HepG2 (cell line): ENCODE results near the gene LYST. TPM values are rescaled to one million over a fixed set of nuclear protein-coding genes. Genes with fewer than 3 reads are reported as not detected.

Source experiments
- ATAC-seq: fragments of 200-7000 bp; cut with Tn5 transposase; 3 replicates; pipeline ENCODE4 v1.9.1; 2020; ENCODE audit warnings: mild to moderate bottlenecking, moderate library complexity
- BruUV-seq: library from RNA; stranded (reverse); fragments of 400-500 nt; replicated peaks from 2 replicates; lab custom pipeline; 2021; lab: Mats Ljungman, UMichigan
- CTCF ChIA-PET: fragments of 300-600 bp; formaldehyde crosslinking; extraction: SDS; loops from one replicate; lab custom pipeline; 2021; ENCODE audit warnings: low total read pairs, inconsistent platforms, low intra/inter-chr PET ratio; lab: Yijun Ruan, JAX
- POLR2A ChIA-PET: fragments of 350-600 bp; sonication (Branson Sonifier 250); formaldehyde crosslinking; loops from one replicate; lab custom pipeline; 2020; ENCODE audit warnings: antibody characterized with exemption, inconsistent platforms; lab: Yijun Ruan, JAX
- DNase-seq: peaks from one replicate; pipeline ENCODE4 v3.0.0-alpha.2; 2015; ENCODE audit warnings: low spot score
- FAIRE-seq: peaks from 3 replicates; lab custom pipeline; 2011; peaks lifted over from hg19 to GRCh38; lab: Jason Lieb, UNC
- H2AFZ ChIP-seq: one replicate; pipeline ENCODE4 v1.6.1; 2011; ENCODE audit warnings: low read length, inconsistent platforms
- H3K27ac ChIP-seq: fragments of 300-600 bp; 3 replicates; pipeline ENCODE4 v1.8.0; 2011; ENCODE audit warnings: mixed run types, mild to moderate bottlenecking, mixed read lengths, low read length, inconsistent platforms; ENCODE audit not compliant: insufficient read depth; ENCODE audit errors: extremely low read length
- H3K27me3 ChIP-seq, 2 experiments: fragments of 200-600 bp in 1 of 2; 2 replicates in 1 of 2; 3 replicates in 1 of 2; pipeline versions ENCODE4 v1.6.0 to v1.8.0; 2011; ENCODE audit warnings: low read length in 2 of 2, mild to moderate bottlenecking in 2 of 2, moderate library complexity in 2 of 2, inconsistent platforms in 1 of 2; ENCODE audit not compliant: insufficient read depth in 2 of 2, control insufficient read depth in 1 of 2
- H3K36me3 ChIP-seq, 2 experiments: fragments of 200-600 bp in 1 of 2; replicated peaks in 1 of 2; 2 replicates in 1 of 2; 3 replicates in 1 of 2; pipeline versions ENCODE4 v1.5.1 to v1.8.0; 2011; ENCODE audit warnings: low read length in 2 of 2, inconsistent platforms in 1 of 2; ENCODE audit not compliant: insufficient read depth in 2 of 2, control insufficient read depth in 1 of 2
- H3K4me1 ChIP-seq: 2 replicates; pipeline ENCODE4 v1.5.1; 2012; ENCODE audit warnings: low read length, inconsistent platforms; ENCODE audit not compliant: insufficient read depth
- H3K4me2 ChIP-seq: 2 replicates; pipeline ENCODE4 v1.6.0; 2011; ENCODE audit warnings: low read depth, low read length, inconsistent platforms
- H3K4me3 ChIP-seq, 3 experiments: fragments of 200-600 bp in 1 of 3; sonication (generic), shearing (Covaris generic) in 1 of 3; replicated peaks in 1 of 3; 2 replicates each; pipeline ENCODE4 v1.5.1; 2011 to 2016; ENCODE audit warnings: low read length in 3 of 3, inconsistent platforms in 2 of 3, low read depth in 2 of 3, mild to moderate bottlenecking in 2 of 3, control low read depth in 1 of 3, mixed read lengths in 1 of 3; ENCODE audit not compliant: insufficient read depth in 1 of 3
- H3K79me2 ChIP-seq: one replicate; pipeline ENCODE4 v1.6.1; 2011; ENCODE audit warnings: low read length, inconsistent platforms; ENCODE audit not compliant: insufficient read depth
- H3K9ac ChIP-seq: 2 replicates; pipeline ENCODE4 v1.6.0; 2011; ENCODE audit warnings: mild to moderate bottlenecking, low read depth, low read length, inconsistent platforms; ENCODE audit not compliant: insufficient read depth
- H3K9me3 ChIP-seq: 2 replicates; pipeline ENCODE4 v1.5.1; 2012; ENCODE audit warnings: mild to moderate bottlenecking, low read length
- H4K20me1 ChIP-seq: 2 replicates; pipeline ENCODE4 v1.6.0; 2011; ENCODE audit warnings: inconsistent platforms, mild to moderate bottlenecking, low read length, moderate library complexity; ENCODE audit not compliant: insufficient read depth
- GTF3A ChIP-seq: sonication (generic); formaldehyde crosslinking; conservative IDR thresholded peaks from 2 replicates; pipeline ENCODE4 v1.4.0; 2020; ENCODE audit warnings: mild to moderate bottlenecking, missing genetic modification reagents
- MBNL3 ChIP-seq: fragments of 250-450 bp; sonication (Bioruptor Pico); conservative IDR thresholded peaks from 2 replicates; pipeline ENCODE4 v1.8.0; 2022; ENCODE audit warnings: mild to moderate bottlenecking, inconsistent platforms
- NCOA1 ChIP-seq: sonication (generic); formaldehyde crosslinking; IDR thresholded peaks from 2 replicates; pipeline ENCODE4 v1.9.0; 2021; ENCODE audit warnings: missing genetic modification reagents
- NCOA2 ChIP-seq: sonication (generic); formaldehyde crosslinking; IDR thresholded peaks from 2 replicates; pipeline ENCODE4 v1.8.0; 2022; ENCODE audit warnings: inconsistent platforms
- NONO ChIP-seq, 2 experiments: fragments of 450-650 bp in 1 of 2; sonication (generic) in 1 of 2; formaldehyde crosslinking in 1 of 2; IDR thresholded peaks in 1 of 2; conservative IDR thresholded peaks in 1 of 2; 2 replicates each; pipeline versions ENCODE4 v1.6.1 to v1.8.0; 2017 to 2022; ENCODE audit warnings: mild to moderate bottlenecking in 1 of 2, missing genetic modification reagents in 1 of 2, moderate library complexity in 1 of 2
- POLR2A ChIP-seq, 2 experiments: IDR thresholded peaks; 2 replicates each; pipeline ENCODE4 v1.6.1; 2011; ENCODE audit warnings: low read depth in 2 of 2, low read length in 2 of 2, mild to moderate bottlenecking in 1 of 2, moderate library complexity in 1 of 2; ENCODE audit not compliant: insufficient read depth in 1 of 2
- ZKSCAN5 ChIP-seq: sonication (generic); formaldehyde crosslinking; IDR thresholded peaks from 2 replicates; pipeline ENCODE4 v1.5.1; 2020; ENCODE audit warnings: mild to moderate bottlenecking, missing genetic modification reagents
- ZNF121 ChIP-seq: sonication (generic); formaldehyde crosslinking; IDR thresholded peaks from 2 replicates; pipeline ENCODE4 v1.5.0; 2020; ENCODE audit warnings: mild to moderate bottlenecking, missing genetic modification reagents
- ZNF230 ChIP-seq: sonication (generic); formaldehyde crosslinking; IDR thresholded peaks from 2 replicates; pipeline ENCODE4 v1.4.0; 2020; ENCODE audit warnings: mild to moderate bottlenecking, missing genetic modification reagents
- ZNF749 ChIP-seq: sonication (generic); formaldehyde crosslinking; IDR thresholded peaks from 2 replicates; pipeline ENCODE4 v1.8.0; 2022; ENCODE audit warnings: mild to moderate bottlenecking, missing genetic modification reagents, moderate library complexity, borderline replicate concordance
- ZNF761 ChIP-seq: sonication (generic); formaldehyde crosslinking; conservative IDR thresholded peaks from 2 replicates; pipeline ENCODE4 v1.4.0; 2020; ENCODE audit warnings: mild to moderate bottlenecking, missing genetic modification reagents
- WGBS: methylation state at CpG from one replicate; pipeline ENCODE4 v1.1.6; 2017; ENCODE audit warnings: low lambda C conversion rate; 5-methylcytosine and 5-hydroxymethylcytosine counted together
- in situ Hi-C: cut with HindIII; loops from 2 replicates; pipeline ENCODE4 v1.10.0; 2017; ENCODE audit warnings: low pct_unique_long_range_greater_than_20kb; ENCODE audit not compliant: extremely low pct_ligation_motif_present
- intact Hi-C: fragments of 100-400 bp; cut with micrococcal nuclease; formaldehyde crosslinking; loops from one replicate; pipeline ENCODE4 v1.10.0; 2022; ENCODE audit not compliant: unreplicated experiment
- polyA plus RNA-seq, 8 experiments: library from polyadenylated mRNA; depleted of rRNA in 3 of 8; stranded (reverse) in 7 of 8; unstranded in 1 of 8; fragments of >200 nt; fragmentation: Illumina TruSeq in 4 of 8; extraction: Trizol in 4 of 8; gene quantifications; 2 replicates each; pipeline versions ENCODE4 v1.2.1 to v1.2.3, GENCODE V29; 2011 to 2016; ENCODE audit warnings: low read depth in 4 of 8, missing spikeins in 1 of 8, mixed read lengths in 1 of 8; ENCODE audit not compliant: insufficient read depth in 1 of 8
- total RNA-seq, 5 experiments: library from RNA; depleted of rRNA; stranded (reverse); fragments of >200 nt; fragmentation: Illumina TruSeq; extraction: Trizol; gene quantifications; 2 replicates each; pipeline ENCODE4 v1.2.3, GENCODE V29; 2016; ENCODE audit warnings: low read depth in 1 of 5
- TF ChIP-seq, protein P1 (sequence below): sonication (generic); formaldehyde crosslinking; IDR thresholded peaks from 2 replicates; pipeline ENCODE4 v1.9.0; 2022; ENCODE audit warnings: low read depth, missing genetic modification reagents
- TF ChIP-seq, protein P2 (sequence below), 2 experiments: fragments of 450-650 bp in 1 of 2; sonication (generic) in 1 of 2; formaldehyde crosslinking; IDR thresholded peaks; 2 replicates each; pipeline versions ENCODE4 v1.5.0 to v1.8.0; 2020 to 2022; ENCODE audit warnings: mild to moderate bottlenecking in 1 of 2, missing genetic modification reagents in 1 of 2

Gene LYST
- total and polyA plus RNA-seq, 2 of the 13 experiments (the other 11 are each of a cell fraction or from before 2014, with no cell fraction given), result 0.91 to 2.5 TPM

DNA sequence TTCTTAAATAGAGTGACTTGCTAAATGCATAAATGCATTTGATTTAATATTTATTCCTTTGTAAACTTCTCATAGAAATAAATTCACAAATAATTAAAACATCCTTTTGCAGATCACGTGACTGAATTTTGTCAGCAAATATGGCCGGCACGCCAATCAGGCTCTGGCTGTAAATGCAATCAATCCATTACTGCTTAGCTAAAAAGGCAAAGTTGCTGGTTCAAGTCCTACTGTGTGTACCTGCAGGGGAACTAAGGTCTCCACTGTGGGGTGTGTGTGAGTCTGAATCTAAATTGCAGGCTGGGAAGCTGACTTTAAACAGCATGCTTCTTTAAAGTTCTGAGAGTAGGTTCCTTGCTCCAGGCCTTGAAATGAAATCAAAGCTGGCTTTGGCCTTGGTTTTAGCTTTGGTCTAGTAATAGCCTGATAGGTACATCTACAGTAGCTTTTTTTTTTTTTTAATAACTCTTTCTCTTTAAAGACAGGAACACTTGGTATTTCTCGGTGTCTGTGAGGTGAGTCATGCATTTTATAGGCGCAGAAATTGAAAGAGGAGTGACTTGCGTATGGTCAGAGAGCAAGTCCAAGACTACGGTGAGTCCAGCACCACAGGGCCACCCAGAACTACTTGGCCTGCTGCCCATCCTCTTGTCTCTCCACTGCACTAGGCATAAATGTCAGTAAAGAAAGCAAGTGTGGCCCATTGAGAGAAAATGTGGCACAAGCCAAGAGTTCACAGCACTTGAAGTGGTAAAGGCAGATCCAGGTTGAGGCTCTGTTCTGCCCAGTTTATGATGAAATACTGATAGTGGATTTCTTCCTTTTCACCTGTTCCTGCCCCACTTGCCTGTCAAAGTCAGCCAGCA, 36.2 kb upstream of the LYST start:
- ATAC-seq, result no peak
- in situ Hi-C loops, result no loop called here
- BruUV-seq, result no TSS peak
- Histone ChIP-seq H4K20me1 (no peaks in the 10 kb centered on the region), H2AFZ (no peak overlapping the region), H3K4me1 (peaks cover 7% of the 10 kb centered on the region; the same call in 1 of the 2 replicates), H3K4me3 (no peak overlapping the region)
- no peak for DNase-seq
- WGBS, result 62% methylated on average over 7 of the region's 7 CpGs
- TF ChIP-seq MBNL3 (CRISPR knock-in tag), result no peak
- no peak for TF ChIP-seq ZNF230 (CRISPR knock-in tag)
- no peak for TF ChIP-seq NONO (IDR thresholded peaks at IDR 0.05)
- TF ChIP-seq NONO (CRISPR knock-in tag; conservative IDR thresholded peaks at IDR 0.05), result no peak
- no peak for TF ChIP-seq GTF3A (CRISPR knock-in tag)
- TF ChIP-seq, protein P1, sequence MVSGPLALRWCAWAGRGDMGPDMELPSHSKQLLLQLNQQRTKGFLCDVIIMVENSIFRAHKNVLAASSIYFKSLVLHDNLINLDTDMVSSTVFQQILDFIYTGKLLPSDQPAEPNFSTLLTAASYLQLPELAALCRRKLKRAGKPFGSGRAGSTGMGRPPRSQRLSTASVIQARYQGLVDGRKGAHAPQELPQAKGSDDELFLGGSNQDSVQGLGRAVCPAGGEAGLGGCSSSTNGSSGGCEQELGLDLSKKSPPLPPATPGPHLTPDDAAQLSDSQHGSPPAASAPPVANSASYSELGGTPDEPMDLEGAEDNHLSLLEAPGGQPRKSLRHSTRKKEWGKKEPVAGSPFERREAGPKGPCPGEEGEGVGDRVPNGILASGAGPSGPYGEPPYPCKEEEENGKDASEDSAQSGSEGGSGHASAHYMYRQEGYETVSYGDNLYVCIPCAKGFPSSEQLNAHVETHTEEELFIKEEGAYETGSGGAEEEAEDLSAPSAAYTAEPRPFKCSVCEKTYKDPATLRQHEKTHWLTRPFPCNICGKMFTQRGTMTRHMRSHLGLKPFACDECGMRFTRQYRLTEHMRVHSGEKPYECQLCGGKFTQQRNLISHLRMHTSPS (CRISPR knock-in tag), result no peak
- no peak for TF ChIP-seq NCOA2 (CRISPR knock-in tag)
- TF ChIP-seq ZNF761, result no peak
- TF ChIP-seq ZNF121 (CRISPR knock-in tag), result no peak
- TF ChIP-seq, protein P2, sequence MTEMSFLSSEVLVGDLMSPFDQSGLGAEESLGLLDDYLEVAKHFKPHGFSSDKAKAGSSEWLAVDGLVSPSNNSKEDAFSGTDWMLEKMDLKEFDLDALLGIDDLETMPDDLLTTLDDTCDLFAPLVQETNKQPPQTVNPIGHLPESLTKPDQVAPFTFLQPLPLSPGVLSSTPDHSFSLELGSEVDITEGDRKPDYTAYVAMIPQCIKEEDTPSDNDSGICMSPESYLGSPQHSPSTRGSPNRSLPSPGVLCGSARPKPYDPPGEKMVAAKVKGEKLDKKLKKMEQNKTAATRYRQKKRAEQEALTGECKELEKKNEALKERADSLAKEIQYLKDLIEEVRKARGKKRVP (CRISPR knock-in tag; IDR thresholded peaks at IDR 0.05), result no peak
- no peak for TF ChIP-seq ZKSCAN5 (CRISPR knock-in tag)
- TF ChIP-seq POLR2A (IDR thresholded peaks at IDR 0.05; ENCODE audit: insufficient read depth in 1 of 2, low read depth in 2 of 2, low read length in 2 of 2), result no peak
- TF ChIP-seq NCOA1 (CRISPR knock-in tag), result no peak
- no peak for TF ChIP-seq ZNF749
- TF ChIP-seq, all 625 proteins: peak for 0
- intact Hi-C loops, result no loop called here
- no peaks in the 10 kb centered on the region; a peak in 1 of 5 replicates for H3K27me3 ChIP-seq
- H3K9me3 ChIP-seq, result no peaks in the 10 kb centered on the region
- H3K9ac ChIP-seq, result no peak overlapping the region
- H3K36me3 ChIP-seq, result no peaks in the 10 kb centered on the region
- no peak overlapping the region for H3K4me2 ChIP-seq
- FAIRE-seq, result no peak
- ChIA-PET POLR2A (no interaction called here), CTCF (no interaction called here)
- H3K27ac ChIP-seq, result no peak overlapping the region
- no peaks in the 10 kb centered on the region for H3K79me2 ChIP-seq
